Nephron (organoid): ENCODE measurements around the gene MFSD6.

ENCODE experiments used
- H3K27ac Mint-ChIP-seq, 3 experiments: 2 replicates each; pipeline ENCODE4 v1.8.0; 2020; ENCODE audit warnings: mixed read lengths in 3 of 3, mild to moderate bottlenecking in 2 of 3, moderate library complexity in 1 of 3
- H3K27me3 Mint-ChIP-seq: 2 replicates; pipeline ENCODE4 v1.8.0; 2021; ENCODE audit warnings: low read depth, mild to moderate bottlenecking, moderate library complexity, mixed read lengths
- H3K36me3 Mint-ChIP-seq: 2 replicates; pipeline ENCODE4 v1.8.0; 2020; ENCODE audit warnings: low read depth, mixed read lengths
- H3K4me1 Mint-ChIP-seq: 2 replicates; pipeline ENCODE4 v1.8.0; 2020; ENCODE audit warnings: mixed read lengths
- H3K4me3 Mint-ChIP-seq, 3 experiments: 2 replicates each; pipeline ENCODE4 v1.8.0; 2020; ENCODE audit warnings: mild to moderate bottlenecking in 3 of 3, mixed read lengths in 3 of 3, moderate library complexity in 2 of 3
- H3K9me3 Mint-ChIP-seq: 2 replicates; pipeline ENCODE4 v1.8.0; 2020; ENCODE audit warnings: mixed read lengths
- CTCF ChIP-seq, 3 experiments: fragments of 200-600 bp; sonication (generic); IDR thresholded peaks; one replicate each; pipeline ENCODE4 v1.5.0; 2021; ENCODE audit warnings: antibody characterized with exemption in 3 of 3; ENCODE audit not compliant: unreplicated experiment in 3 of 3

MFSD6 gene

GRCh38 chr2:190477661-190478454 lies 69.7 kb downstream of the MFSD6 start:
- TF ChIP-seq CTCF (IDR thresholded peaks at IDR 0.05; ENCODE audit: unreplicated experiment in 3 of 3), result no peak
- H3K4me3 Mint-ChIP-seq, result peak overlapping the region in 1 of 3 experiments; percentile 1
- peak overlapping the region; percentile 85 to 94 (median 89) for H3K27ac Mint-ChIP-seq
- no peaks in the 10 kb centered on the region for H3K27me3 Mint-ChIP-seq
- peaks cover 8% of the 10 kb centered on the region for H3K9me3 Mint-ChIP-seq
- H3K36me3 Mint-ChIP-seq, result peaks cover 8% of the 10 kb centered on the region
- peaks cover 14% of the 10 kb centered on the region for H3K4me1 Mint-ChIP-seq

GRCh38 chr2:190478572-190479195 lies 70.5 kb downstream of the MFSD6 start:
- peak overlapping the region; percentile 85 to 94 (median 89) for H3K27ac Mint-ChIP-seq
- no peaks in the 10 kb centered on the region for H3K27me3 Mint-ChIP-seq
- peaks cover 14% of the 10 kb centered on the region for H3K4me1 Mint-ChIP-seq
- no peak overlapping the region for H3K4me3 Mint-ChIP-seq
- peaks cover 3% of the 10 kb centered on the region for H3K36me3 Mint-ChIP-seq
- TF ChIP-seq CTCF (IDR thresholded peaks at IDR 0.05; ENCODE audit: unreplicated experiment in 3 of 3), result no peak
- H3K9me3 Mint-ChIP-seq, result peaks cover 3% of the 10 kb centered on the region

- Mint-ChIP-seq H3K27me3 (no peaks in the 10 kb centered on the region), H3K4me1 (peaks cover 14% of the 10 kb centered on the region), H3K27ac (no peak overlapping the region), H3K9me3 (no peaks in the 10 kb centered on the region), H3K36me3 (no peaks in the 10 kb centered on the region), H3K4me3 (no peak overlapping the region)
- no peak for TF ChIP-seq CTCF (IDR thresholded peaks at IDR 0.05; ENCODE audit: unreplicated experiment in 3 of 3)
Observed at GRCh38 chr2:190481339-190481738, 73.2 kb downstream of the MFSD6 start.

- Mint-ChIP-seq H3K27ac (peak overlapping the region; percentile 2 to 58 (median 13)), H3K27me3 (no peaks in the 10 kb centered on the region), H3K4me1 (peaks cover 12% of the 10 kb centered on the region), H3K36me3 (no peaks in the 10 kb centered on the region), H3K4me3 (no peak overlapping the region), H3K9me3 (no peaks in the 10 kb centered on the region)
- TF ChIP-seq CTCF (IDR thresholded peaks at IDR 0.05; ENCODE audit: unreplicated experiment in 3 of 3), result no peak
Observed at GRCh38 chr2:190482451-190482850, 74.3 kb downstream of the MFSD6 start.

GRCh38 chr2:190486037-190486623 lies 78.0 kb downstream of the MFSD6 start:
- Mint-ChIP-seq H3K4me3 (no peak overlapping the region), H3K36me3 (peaks cover 15% of the 10 kb centered on the region), H3K4me1 (peaks cover 7% of the 10 kb centered on the region), H3K27ac (peak overlapping the region in 1 of 3 experiments; percentile 9), H3K27me3 (no peaks in the 10 kb centered on the region), H3K9me3 (no peaks in the 10 kb centered on the region)
- TF ChIP-seq CTCF (IDR thresholded peaks at IDR 0.05; ENCODE audit: unreplicated experiment in 3 of 3), result no peak
